GM18951 (cell line): Measurements from ENCODE around the gene ZCCHC7.
"Not testable (repeated sequence)": the region's sequence is repeated elsewhere in the genome, so short reads cannot be mapped to it uniquely, and the experiment has no call there.

Source experiments
- POLR2A ChIP-seq: IDR thresholded peaks from 4 replicates; pipeline ENCODE4 v1.6.1; 2011; ENCODE audit warnings: mild to moderate bottlenecking; ENCODE audit not compliant: insufficient read length, insufficient read depth; ENCODE audit errors: extremely low read depth
- in situ Hi-C: fragments of 300-500 bp; cut with MboI; formaldehyde crosslinking; loops from one replicate; pipeline ENCODE4 v1.12.0; 2022; ENCODE audit warnings: low sequenced_read_pairs, mixed read lengths, inconsistent platforms; ENCODE audit not compliant: unreplicated experiment

ZCCHC7 gene

GRCh38 chr9:37146410-37146809 is 26.0 kb downstream of the ZCCHC7 start:
- TF ChIP-seq POLR2A, result no peak
- in situ Hi-C loops, result no loop called here

GRCh38 chr9:37148181-37148580 is 27.8 kb downstream of the ZCCHC7 start:
- TF ChIP-seq POLR2A, result no peak
- in situ Hi-C loops, result no loop called here

GRCh38 chr9:37149666-37150308 is 29.4 kb downstream of the ZCCHC7 start:
- in situ Hi-C loops, result no loop called here

GRCh38 chr9:37150415-37150814 is 30.0 kb downstream of the ZCCHC7 start:
- in situ Hi-C loops, result no loop called here
- no peak for TF ChIP-seq POLR2A

More at GRCh38 chr9:37149666-37150308, 29.4 kb downstream of the ZCCHC7 start:
- TF ChIP-seq POLR2A, result no peak

GRCh38 chr9:37151812-37152211 is 31.4 kb downstream of the ZCCHC7 start:
- no peak for TF ChIP-seq POLR2A
- in situ Hi-C loops, result no loop called here

GRCh38 chr9:37152365-37152764 is 32.0 kb downstream of the ZCCHC7 start:
- in situ Hi-C loops, result no loop called here
- no peak for TF ChIP-seq POLR2A

GRCh38 chr9:37155601-37156000 is 35.2 kb downstream of the ZCCHC7 start:
- in situ Hi-C loops, result no loop called here
- no peak for TF ChIP-seq POLR2A

- in situ Hi-C loops, result no loop called here
- TF ChIP-seq POLR2A, result no peak
These were observed 35.8 kb downstream of the ZCCHC7 start for GRCh38 chr9:37156205-37156604.

GRCh38 chr9:37156781-37157356 is 36.5 kb downstream of the ZCCHC7 start:
- TF ChIP-seq POLR2A, result no peak
- in situ Hi-C loops, result no loop called here

GRCh38 chr9:37157726-37158377 is 37.5 kb downstream of the ZCCHC7 start:
- TF ChIP-seq POLR2A, result no peak
- in situ Hi-C loops, result no loop called here

- in situ Hi-C loops, result no loop called here
- no peak for TF ChIP-seq POLR2A
These were observed 42.9 kb downstream of the ZCCHC7 start for GRCh38 chr9:37163299-37163698.

GRCh38 chr9:37164335-37164734 is 44.0 kb downstream of the ZCCHC7 start:
- in situ Hi-C loops, result not testable (repeated sequence)

- in situ Hi-C loops, result no loop called here
- no peak for TF ChIP-seq POLR2A
These were observed 45.3 kb downstream of the ZCCHC7 start for GRCh38 chr9:37165644-37166043.

GRCh38 chr9:37167456-37168047 is 47.2 kb downstream of the ZCCHC7 start:
- in situ Hi-C loops, result no loop called here
- TF ChIP-seq POLR2A, result no peak
